Activated CD8-positive, alpha-beta memory T cell treated with anti-CD3 and anti-CD28 coated beads for 36 hours (primary cell): Measurements from ENCODE around the gene BDH1. TPM values are rescaled to one million over a fixed set of nuclear protein-coding genes. Genes with fewer than 3 reads are reported as not detected.

ENCODE experiments used
- total RNA-seq, 2 experiments: library from RNA; stranded (reverse); gene quantifications; one replicate each; pipeline ENCODE4 v1.2.3, GENCODE V29; 2021

BDH1 gene
- total RNA-seq, 2 experiments from 2014 or later = 73.8 to 76.8 TPM

Other genes starting within 250 kb of the BDH1 start
- 10 to 100 TPM; 33.9 to 38.2 TPM for gene RUBCN, start 180.9 kb upstream of the BDH1 start, total RNA-seq
- gene FYTTD1, start 193.9 kb upstream of the BDH1 start, total RNA-seq = 10 to 100 TPM; 42.9 to 43.4 TPM
- gene LRCH3, start 235.3 kb upstream of the BDH1 start, total RNA-seq = 10 to 100 TPM; 46.5 to 49.0 TPM